Measurements from ENCODE around the gene PKIB.
"Not testable (repeated sequence)": the region's sequence is repeated elsewhere in the genome, so short reads cannot be mapped to it uniquely, and the experiment has no call there.

PKIB gene

GRCh38 chr6:122747573-122747972 lies 137.4 kb downstream of the PKIB start:
- ATAC-seq, result no peak
- TF ChIP-seq SNAI2 (CRISPR knock-in tag; IDR thresholded peaks at IDR 0.05) (no peak), TOX (CRISPR knock-in tag; IDR thresholded peaks at IDR 0.05; ENCODE audit: borderline replicate concordance) (no peak), PATZ1 (CRISPR knock-in tag; IDR thresholded peaks at IDR 0.05; ENCODE audit: borderline replicate concordance) (no peak), ISL1 (CRISPR knock-in tag; IDR thresholded peaks at IDR 0.05) (no peak), ZNF8 (CRISPR knock-in tag; IDR thresholded peaks at IDR 0.05) (no peak), ZC3H10 (CRISPR knock-in tag; IDR thresholded peaks at IDR 0.05) (no peak), RARB (CRISPR knock-in tag; IDR thresholded peaks at IDR 0.05) (no peak), ARNTL (CRISPR knock-in tag; IDR thresholded peaks at IDR 0.05; ENCODE audit: borderline replicate concordance, low read depth) (no peak), ZNF565 (CRISPR knock-in tag; conservative IDR thresholded peaks at IDR 0.05; ENCODE audit: low read depth) (no peak), TSHZ2 (CRISPR knock-in tag; IDR thresholded peaks at IDR 0.05) (no peak), CREB5 (CRISPR knock-in tag; IDR thresholded peaks at IDR 0.05; ENCODE audit: low read depth) (no peak), PPARA (CRISPR knock-in tag; IDR thresholded peaks at IDR 0.05; ENCODE audit: borderline replicate concordance) (no peak), CSRNP3 (CRISPR knock-in tag; IDR thresholded peaks at IDR 0.05) (no peak), GLIS3 (CRISPR knock-in tag; IDR thresholded peaks at IDR 0.05) (no peak), ZFP30 (CRISPR knock-in tag; IDR thresholded peaks at IDR 0.05) (no peak)

- ATAC-seq, result not testable (repeated sequence)
Measured at GRCh38 chr6:122748945-122749344, 138.7 kb downstream of the PKIB start.

- no peak for ATAC-seq
- TF ChIP-seq ZFP3 (CRISPR knock-in tag; IDR thresholded peaks at IDR 0.05), result no peak
- no peak for TF ChIP-seq CREB5 (CRISPR knock-in tag; IDR thresholded peaks at IDR 0.05; ENCODE audit: low read depth)
- TF ChIP-seq ZC3H10 (CRISPR knock-in tag; IDR thresholded peaks at IDR 0.05), result no peak
- no peak for TF ChIP-seq TSHZ2 (CRISPR knock-in tag; IDR thresholded peaks at IDR 0.05)
- TF ChIP-seq CSRNP3 (CRISPR knock-in tag; IDR thresholded peaks at IDR 0.05), result no peak
- TF ChIP-seq ESRRG (CRISPR knock-in tag; IDR thresholded peaks at IDR 0.05), result no peak
- no peak for TF ChIP-seq ZFP30 (CRISPR knock-in tag; IDR thresholded peaks at IDR 0.05)
- TF ChIP-seq BACH2 (CRISPR knock-in tag; IDR thresholded peaks at IDR 0.05; ENCODE audit: borderline replicate concordance), result no peak
- TF ChIP-seq POU6F1 (CRISPR knock-in tag; IDR thresholded peaks at IDR 0.05; ENCODE audit: borderline replicate concordance, low read depth), result no peak
- no peak for TF ChIP-seq SNAI2 (CRISPR knock-in tag; IDR thresholded peaks at IDR 0.05)
- no peak for TF ChIP-seq TOX (CRISPR knock-in tag; IDR thresholded peaks at IDR 0.05; ENCODE audit: borderline replicate concordance)
- no peak for TF ChIP-seq OSR1 (CRISPR knock-in tag; IDR thresholded peaks at IDR 0.05)
- TF ChIP-seq ARNTL (CRISPR knock-in tag; IDR thresholded peaks at IDR 0.05; ENCODE audit: borderline replicate concordance, low read depth), result no peak
- no peak for TF ChIP-seq TCF4 (CRISPR knock-in tag; IDR thresholded peaks at IDR 0.05; ENCODE audit: borderline replicate concordance)
Measured at GRCh38 chr6:122749451-122750050, 139.3 kb downstream of the PKIB start.
